Neuronal stem cell (in vitro differentiated cells): Measurements from ENCODE around the gene IRF8. TPM values are rescaled to one million over a fixed set of nuclear protein-coding genes. Genes with fewer than 3 reads are reported as not detected.

ENCODE experiments used
- DNase-seq: peaks from one replicate; pipeline ENCODE4 v3.0.0-alpha.2; 2013; ENCODE audit warnings: low spot score
- H2AFZ ChIP-seq: one replicate; pipeline ENCODE4 v1.6.1; 2013; ENCODE audit warnings: mild to moderate bottlenecking, low read length, inconsistent platforms
- H2AK5ac ChIP-seq: 2 replicates; pipeline ENCODE4 v1.6.1; 2013; ENCODE audit warnings: low read depth, mild to moderate bottlenecking, inconsistent platforms, low read length, moderate library complexity, mixed read lengths
- H2BK120ac ChIP-seq: 2 replicates; pipeline ENCODE4 v1.6.1; 2013; ENCODE audit warnings: low read depth, mild to moderate bottlenecking, inconsistent platforms, low read length, moderate library complexity, mixed read lengths
- H2BK12ac ChIP-seq: one replicate; pipeline ENCODE4 v1.6.1; 2013; ENCODE audit warnings: low read length, inconsistent platforms
- H2BK15ac ChIP-seq: 2 replicates; pipeline ENCODE4 v1.6.1; 2013; ENCODE audit warnings: mild to moderate bottlenecking, low read length, inconsistent platforms, mixed read lengths
- H2BK5ac ChIP-seq: one replicate; pipeline ENCODE4 v1.6.1; 2013; ENCODE audit warnings: inconsistent platforms, mild to moderate bottlenecking, low read length, moderate library complexity
- H3K14ac ChIP-seq: one replicate; pipeline ENCODE4 v1.6.1; 2013; ENCODE audit warnings: low read length, inconsistent platforms
- H3K18ac ChIP-seq: 2 replicates; pipeline ENCODE4 v1.6.1; 2013; ENCODE audit warnings: low read length, inconsistent platforms
- H3K23ac ChIP-seq: 2 replicates; pipeline ENCODE4 v1.6.1; 2013; ENCODE audit warnings: low read depth, mild to moderate bottlenecking, mixed read lengths, low read length, inconsistent platforms; ENCODE audit not compliant: poor library complexity
- H3K27ac ChIP-seq: replicated peaks from 3 replicates; pipeline ENCODE4 v1.5.1; 2013; ENCODE audit warnings: low read length, inconsistent platforms
- H3K27me3 ChIP-seq, 3 experiments: 2 replicates each; pipeline ENCODE4 v1.6.1; 2013; ENCODE audit warnings: low read length in 3 of 3, mild to moderate bottlenecking in 2 of 3, inconsistent platforms in 1 of 3, low read depth in 1 of 3, mixed read lengths in 1 of 3, moderate library complexity in 1 of 3; ENCODE audit not compliant: control insufficient read depth in 3 of 3, insufficient read depth in 3 of 3
- H3K36me3 ChIP-seq, 2 donors: replicated peaks in 1 of 2; 2 replicates each; pipeline ENCODE4 v1.6.1; 2013; ENCODE audit warnings: low read length in 2 of 2; ENCODE audit not compliant: control insufficient read depth in 2 of 2, insufficient read depth in 2 of 2
- H3K4ac ChIP-seq: 2 replicates; pipeline ENCODE4 v1.6.1; 2013; ENCODE audit warnings: inconsistent platforms, mild to moderate bottlenecking, low read length, moderate library complexity
- H3K4me1 ChIP-seq, 2 donors: 1 replicate in 1 of 2; 2 replicates in 1 of 2; pipeline ENCODE4 v1.6.1; 2013; ENCODE audit warnings: low read length in 2 of 2, low read depth in 1 of 2; ENCODE audit not compliant: control insufficient read depth in 2 of 2, insufficient read depth in 1 of 2
- H3K4me2 ChIP-seq: one replicate; pipeline ENCODE4 v1.6.1; 2013; ENCODE audit warnings: mild to moderate bottlenecking, low read length, inconsistent platforms; ENCODE audit not compliant: insufficient read depth, poor library complexity, severe bottlenecking
- H3K4me3 ChIP-seq, 2 donors: 2 replicates each; pipeline ENCODE4 v1.5.1; 2013; ENCODE audit warnings: low read length in 2 of 2, mild to moderate bottlenecking in 2 of 2, inconsistent platforms in 1 of 2, moderate library complexity in 1 of 2
- H3K79me1 ChIP-seq: one replicate; pipeline ENCODE4 v1.6.1; 2013; ENCODE audit warnings: low read depth, mild to moderate bottlenecking, inconsistent platforms, low read length, moderate library complexity
- H3K9ac ChIP-seq: one replicate; pipeline ENCODE4 v1.6.1; 2013; ENCODE audit warnings: mild to moderate bottlenecking, low read depth, low read length, inconsistent platforms; ENCODE audit not compliant: poor library complexity
- H3K9me3 ChIP-seq, 2 donors: replicated peaks in 1 of 2; 2 replicates each; pipeline versions ENCODE3 to v1.6.1; 2013; ENCODE audit warnings: low read length in 2 of 2, mild to moderate bottlenecking in 2 of 2, inconsistent platforms in 1 of 2, low read depth in 1 of 2, mixed read lengths in 1 of 2, moderate library complexity in 1 of 2; ENCODE audit not compliant: control insufficient read depth in 2 of 2, insufficient read depth in 1 of 2
- H4K8ac ChIP-seq: one replicate; pipeline ENCODE4 v1.6.1; 2013; ENCODE audit warnings: low read depth, mild to moderate bottlenecking, inconsistent platforms, low read length, moderate library complexity
- H4K91ac ChIP-seq: one replicate; pipeline ENCODE4 v1.6.1; 2013; ENCODE audit warnings: low read length, low read depth, mild to moderate bottlenecking, inconsistent platforms; ENCODE audit not compliant: poor library complexity
- WGBS, 2 donors: extraction: QIAGEN DNeasy Blood & Tissue Kit; methylation state at CpG; one replicate each; pipeline ENCODE4 v1.1.7; 2013; ENCODE audit warnings: missing lambda C conversion rate in 2 of 2, mixed read lengths in 1 of 2; ENCODE audit not compliant: insufficient read length in 2 of 2, insufficient replicate concordance in 1 of 2; ENCODE audit errors: extremely low coverage in 2 of 2; 5-methylcytosine and 5-hydroxymethylcytosine counted together
- small RNA-seq: library from polyadenylated mRNA; stranded (forward); fragments of <200 nt; extraction: miRNeasy Mini kit (QIAGEN cat#:217004); gene quantifications from one replicate; pipeline ENCODE3, GENCODE V24; 2013; ENCODE audit not compliant: insufficient read depth

The IRF8 gene

GRCh38 chr16:85969591-85969990 lies 70.6 kb downstream of the IRF8 start:
- Histone ChIP-seq H2BK5ac (peak overlapping the region; percentile 3), H2AFZ (no peak overlapping the region), H3K9me3 (peaks cover 0 to 2% of the 10 kb centered on the region in 2 donors), H2BK12ac (no peak overlapping the region), H3K27me3 (peaks cover 0 to 3% (median 0%) of the 10 kb centered on the region in 3 experiments), H3K9ac (no peak overlapping the region), H3K27ac (no peak overlapping the region), H2BK120ac (no peak overlapping the region), H3K14ac (no peak overlapping the region), H3K4ac (no peak overlapping the region), H3K23ac (no peak overlapping the region), H3K4me2 (no peak overlapping the region), H4K91ac (no peak overlapping the region), H3K18ac (no peak overlapping the region), H2AK5ac (no peak overlapping the region), H3K4me3 (no peak overlapping the region), H4K8ac (no peak overlapping the region), H3K36me3 (no peaks in the 10 kb centered on the region), H2BK15ac (no peak overlapping the region), H3K79me1 (no peaks in the 10 kb centered on the region), H3K4me1 (peaks cover 0 to 9% of the 10 kb centered on the region in 2 donors)
- WGBS, 2 donors = no CpG with 5 or more reads among the region's 9 CpGs
- DNase-seq = no peak

DNA sequence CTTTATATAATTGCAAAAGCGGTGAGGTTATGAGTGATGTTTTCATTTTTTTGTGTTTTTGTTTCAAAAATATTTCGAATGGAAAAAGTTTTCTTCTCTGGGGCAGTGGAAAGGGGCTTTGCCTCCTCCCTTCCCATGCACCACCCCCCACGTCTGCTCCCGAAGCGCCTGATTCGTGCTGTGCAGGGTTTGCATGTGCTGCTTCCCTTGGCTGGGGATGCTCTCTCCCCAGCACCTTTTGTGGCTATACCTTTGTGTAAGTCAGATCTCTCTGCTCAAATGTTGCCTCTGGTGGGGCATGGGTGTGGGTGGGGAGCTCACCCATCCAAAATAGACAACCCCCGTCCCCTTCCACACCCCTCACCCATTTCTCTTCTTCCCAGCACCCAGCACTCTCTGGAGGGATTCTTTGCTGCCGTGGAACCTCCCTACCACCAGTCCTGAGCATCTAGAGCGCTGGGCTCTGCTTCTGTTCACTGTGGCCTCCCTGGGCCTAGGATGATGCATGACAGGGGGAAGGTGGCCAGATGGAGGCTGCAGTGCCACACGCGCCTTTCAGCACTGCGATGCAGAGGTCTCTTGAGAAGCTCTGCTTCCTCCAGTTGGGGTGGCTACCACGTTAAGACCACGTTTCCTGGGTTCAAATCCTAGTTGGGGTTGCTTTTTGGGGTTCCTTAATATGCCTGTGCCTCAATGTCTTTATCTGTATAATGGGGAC lies 71.2 kb downstream of the IRF8 start:
- Histone ChIP-seq H3K4ac (peak overlapping the region; percentile 55), H4K91ac (no peak overlapping the region), H3K79me1 (no peaks in the 10 kb centered on the region), H3K23ac (no peak overlapping the region), H3K18ac (peak overlapping the region; percentile 44), H3K9ac (no peak overlapping the region), H2BK15ac (no peak overlapping the region), H3K27ac (no peak overlapping the region), H3K4me2 (no peak overlapping the region), H2BK12ac (no peak overlapping the region), H2AK5ac (no peak overlapping the region), H3K14ac (no peak overlapping the region), H2AFZ (no peak overlapping the region), H2BK5ac (peak overlapping the region; percentile 3), H4K8ac (no peak overlapping the region), H3K9me3 (peaks cover 0 to 2% of the 10 kb centered on the region in 2 donors), H2BK120ac (no peak overlapping the region), H3K4me3 (no peak overlapping the region), H3K4me1 (peaks cover 0 to 9% of the 10 kb centered on the region in 2 donors), H3K36me3 (no peaks in the 10 kb centered on the region), H3K27me3 (peaks cover 0 to 3% (median 0%) of the 10 kb centered on the region in 3 experiments)
- WGBS, 2 donors = no CpG with 5 or more reads among the region's 14 CpGs
- no peak for DNase-seq

- Histone ChIP-seq H3K36me3 (no peaks in the 10 kb centered on the region), H3K9ac (no peak overlapping the region), H3K27me3 (peaks cover 0 to 3% (median 0%) of the 10 kb centered on the region in 3 experiments), H2BK5ac (no peak overlapping the region), H2AK5ac (no peak overlapping the region), H2BK12ac (no peak overlapping the region), H3K18ac (no peak overlapping the region), H3K4me2 (no peak overlapping the region), H3K4me1 (peaks cover 0 to 10% of the 10 kb centered on the region in 2 donors), H3K14ac (no peak overlapping the region), H2AFZ (no peak overlapping the region), H3K23ac (no peak overlapping the region), H3K27ac (no peak overlapping the region), H4K91ac (no peak overlapping the region), H4K8ac (no peak overlapping the region), H3K9me3 (peaks cover 0 to 2% of the 10 kb centered on the region in 2 donors), H2BK15ac (no peak overlapping the region), H3K4me3 (no peak overlapping the region), H2BK120ac (no peak overlapping the region), H3K79me1 (no peaks in the 10 kb centered on the region), H3K4ac (no peak overlapping the region)
- no peak for DNase-seq
- WGBS, 2 donors = no CpG with 5 or more reads among the region's 3 CpGs
Observed at GRCh38 chr16:85970738-85971137, 71.8 kb downstream of the IRF8 start.

Small RNA genes lying within 50 kb of the gene (small RNA-seq; reads per million reads assigned to genes)
- not detected for gene MIR6774
